ENCODE results near the gene TCF25. TPM values are rescaled to one million over a fixed set of nuclear protein-coding genes. Genes with fewer than 3 reads are reported as not detected.

Gene TCF25
- total and polyA plus RNA-seq, 8 donors, result 124 to 748 (median 216) TPM

GRCh38 chr16:89936034-89936433, 62.6 kb downstream of the TCF25 start:
- WGBS, 5 donors, result 74 to 87% (median 83%) methylated on average over 13 of the region's 13 CpGs
- Histone ChIP-seq H3K36me3 (peaks cover 0 to 13% (median 0%) of the 10 kb centered on the region in 4 donors), H3K4me1 (no peaks in the 10 kb centered on the region), H3K9me3 (no peaks in the 10 kb centered on the region), H3K4me3 (no peak overlapping the region), H3K27ac (no peak overlapping the region), H3K27me3 (peaks cover 0 to 18% (median 0%) of the 10 kb centered on the region in 3 donors)
- TF ChIP-seq POLR2A (IDR thresholded peaks at IDR 0.05), result no peak
- no peak for TF ChIP-seq EP300 (IDR thresholded peaks at IDR 0.05)
- TF ChIP-seq, protein P1, sequence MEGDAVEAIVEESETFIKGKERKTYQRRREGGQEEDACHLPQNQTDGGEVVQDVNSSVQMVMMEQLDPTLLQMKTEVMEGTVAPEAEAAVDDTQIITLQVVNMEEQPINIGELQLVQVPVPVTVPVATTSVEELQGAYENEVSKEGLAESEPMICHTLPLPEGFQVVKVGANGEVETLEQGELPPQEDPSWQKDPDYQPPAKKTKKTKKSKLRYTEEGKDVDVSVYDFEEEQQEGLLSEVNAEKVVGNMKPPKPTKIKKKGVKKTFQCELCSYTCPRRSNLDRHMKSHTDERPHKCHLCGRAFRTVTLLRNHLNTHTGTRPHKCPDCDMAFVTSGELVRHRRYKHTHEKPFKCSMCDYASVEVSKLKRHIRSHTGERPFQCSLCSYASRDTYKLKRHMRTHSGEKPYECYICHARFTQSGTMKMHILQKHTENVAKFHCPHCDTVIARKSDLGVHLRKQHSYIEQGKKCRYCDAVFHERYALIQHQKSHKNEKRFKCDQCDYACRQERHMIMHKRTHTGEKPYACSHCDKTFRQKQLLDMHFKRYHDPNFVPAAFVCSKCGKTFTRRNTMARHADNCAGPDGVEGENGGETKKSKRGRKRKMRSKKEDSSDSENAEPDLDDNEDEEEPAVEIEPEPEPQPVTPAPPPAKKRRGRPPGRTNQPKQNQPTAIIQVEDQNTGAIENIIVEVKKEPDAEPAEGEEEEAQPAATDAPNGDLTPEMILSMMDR (IDR thresholded peaks at IDR 0.05), result no peak
- no peak for TF ChIP-seq POLR2AphosphoS5 (IDR thresholded peaks at IDR 0.05)
- DNase-seq, result no peak
- intact Hi-C loops (cut with DNase I; ENCODE audit: low total_unique reads), result no loop called here

- Histone ChIP-seq H3K36me3 (peaks cover 0 to 13% (median 0%) of the 10 kb centered on the region in 4 donors), H3K9me3 (no peaks in the 10 kb centered on the region), H3K27me3 (peaks cover 0 to 13% (median 0%) of the 10 kb centered on the region in 3 donors), H3K4me1 (no peaks in the 10 kb centered on the region), H3K27ac (no peak overlapping the region), H3K4me3 (no peak overlapping the region)
- TF ChIP-seq, protein P1 (IDR thresholded peaks at IDR 0.05), result no peak
- no peak for TF ChIP-seq POLR2AphosphoS5 (IDR thresholded peaks at IDR 0.05)
- intact Hi-C loops (cut with DNase I; ENCODE audit: low total_unique reads), result no loop called here
- WGBS, 5 donors, result 90 to 98% (median 91%) methylated on average over 11 to 14 of the region's 14 CpGs
- no peak for DNase-seq
These were observed 63.1 kb downstream of the TCF25 start for GRCh38 chr16:89936508-89936907.

DNA sequence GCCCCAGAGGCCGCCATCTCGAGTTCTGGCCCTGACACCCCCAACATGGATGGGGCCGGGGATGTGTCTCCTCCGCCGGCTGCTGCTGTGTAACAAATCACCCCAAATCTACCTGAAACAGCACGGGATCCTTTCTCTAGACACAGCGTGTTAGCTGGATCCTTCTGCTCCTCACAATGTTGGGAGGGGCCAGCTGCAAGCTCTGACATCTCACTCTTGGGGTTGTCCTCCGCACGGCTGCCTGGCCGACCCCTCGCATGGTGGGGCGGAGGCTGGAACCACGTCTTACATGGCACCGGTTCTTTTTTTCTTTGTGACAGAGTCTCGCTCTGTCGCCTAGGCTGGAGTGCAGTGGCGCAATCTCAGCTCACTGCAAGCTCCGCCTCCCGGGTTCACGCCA, 63.6 kb downstream of the TCF25 start:
- H3K27ac ChIP-seq, result no peak overlapping the region
- no peaks in the 10 kb centered on the region for H3K4me1 ChIP-seq
- 90 to 94% (median 93%) methylated on average over 20 of the region's 20 CpGs for WGBS, 5 donors
- no peak for DNase-seq
- H3K27me3 ChIP-seq, result peaks cover 0 to 9% (median 0%) of the 10 kb centered on the region in 3 donors
- no peaks in the 10 kb centered on the region for H3K9me3 ChIP-seq
- intact Hi-C loops (cut with DNase I; ENCODE audit: low total_unique reads), result no loop called here
- TF ChIP-seq, protein P1 (IDR thresholded peaks at IDR 0.05), result no peak
- TF ChIP-seq EP300 (IDR thresholded peaks at IDR 0.05) (no peak), POLR2AphosphoS5 (IDR thresholded peaks at IDR 0.05) (no peak), POLR2A (IDR thresholded peaks at IDR 0.05) (no peak)
- H3K36me3 ChIP-seq, result peaks cover 0 to 13% (median 0%) of the 10 kb centered on the region in 4 donors
- H3K4me3 ChIP-seq, result no peak overlapping the region

DNA sequence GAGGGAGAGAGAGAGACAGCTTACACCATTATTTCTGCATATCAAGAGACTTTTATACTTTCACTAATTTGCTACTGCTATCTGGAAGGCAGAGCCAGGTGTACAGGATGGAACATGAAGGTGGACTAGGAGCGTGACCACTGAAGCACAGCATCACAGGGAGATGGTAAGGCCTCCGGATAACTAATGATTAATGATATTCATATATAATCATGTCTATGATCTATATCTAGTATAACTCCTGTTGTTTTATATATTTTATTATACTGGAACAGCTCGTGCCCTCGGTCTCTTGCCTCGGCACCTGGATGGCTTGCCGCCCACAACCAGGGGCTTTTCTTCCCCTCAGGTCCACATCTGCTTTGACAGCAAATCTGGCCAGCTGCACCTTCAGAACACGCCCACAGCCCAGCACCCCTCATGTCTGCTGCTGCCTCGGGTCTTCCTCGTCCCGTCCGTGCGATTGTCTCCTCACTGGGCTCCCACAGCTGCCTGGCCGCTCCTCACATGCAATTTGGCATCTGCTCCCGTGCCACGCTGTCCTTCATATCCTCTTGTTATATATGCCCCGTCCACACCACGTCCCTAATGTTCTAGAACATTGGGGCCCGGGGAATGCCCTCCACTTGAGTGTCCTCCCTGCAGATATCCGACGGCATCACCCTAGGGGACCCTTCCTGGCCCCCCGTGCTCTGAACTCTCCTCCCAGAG, 64.9 kb downstream of the TCF25 start:
- peaks cover 0 to 6% (median 0%) of the 10 kb centered on the region in 4 donors for H3K36me3 ChIP-seq
- 72 to 83% (median 81%) methylated on average over 21 of the region's 21 CpGs for WGBS, 5 donors
- no peak for DNase-seq
- H3K27me3 ChIP-seq, result peaks cover 0 to 9% (median 0%) of the 10 kb centered on the region in 3 donors
- H3K9me3 ChIP-seq, result no peaks in the 10 kb centered on the region
- TF ChIP-seq, protein P1 (IDR thresholded peaks at IDR 0.05), result no peak
- no peak for TF ChIP-seq EP300 (IDR thresholded peaks at IDR 0.05)
- no peak for TF ChIP-seq POLR2A (IDR thresholded peaks at IDR 0.05)
- no peak for TF ChIP-seq POLR2AphosphoS5 (IDR thresholded peaks at IDR 0.05)
- intact Hi-C loops (cut with DNase I; ENCODE audit: low total_unique reads), result no loop called here
- H3K4me1 ChIP-seq, result no peaks in the 10 kb centered on the region
- no peak overlapping the region for H3K4me3 ChIP-seq
- no peak overlapping the region for H3K27ac ChIP-seq
